ENCODE measurements around the gene SENP1.

DNA sequence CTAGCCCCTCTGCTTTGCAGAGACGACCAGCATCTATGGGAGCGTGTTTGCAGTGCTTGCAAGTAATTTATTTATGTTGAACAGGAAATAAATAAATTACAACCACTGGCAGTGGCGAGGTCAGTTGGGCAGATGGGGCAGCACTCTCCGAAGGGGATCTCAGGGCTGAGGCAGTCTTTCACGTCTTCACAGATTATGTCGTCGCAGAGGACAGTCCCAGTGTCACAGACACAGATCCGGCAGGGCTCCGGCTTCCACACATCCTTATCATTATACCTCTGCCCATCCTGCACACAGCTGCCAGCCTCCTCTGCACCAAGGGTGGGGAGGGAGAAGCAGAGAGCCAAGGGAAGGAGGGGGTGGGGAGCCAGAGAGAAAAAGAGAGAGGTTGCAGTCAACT lies 106.1 kb downstream of the SENP1 start:
- TF ChIP-seq EZH2 (IDR thresholded peaks at IDR 0.05; ENCODE audit: borderline replicate concordance, low read depth, low read length, poor library complexity, severe bottlenecking): no peak
- TF ChIP-seq, protein P1, sequence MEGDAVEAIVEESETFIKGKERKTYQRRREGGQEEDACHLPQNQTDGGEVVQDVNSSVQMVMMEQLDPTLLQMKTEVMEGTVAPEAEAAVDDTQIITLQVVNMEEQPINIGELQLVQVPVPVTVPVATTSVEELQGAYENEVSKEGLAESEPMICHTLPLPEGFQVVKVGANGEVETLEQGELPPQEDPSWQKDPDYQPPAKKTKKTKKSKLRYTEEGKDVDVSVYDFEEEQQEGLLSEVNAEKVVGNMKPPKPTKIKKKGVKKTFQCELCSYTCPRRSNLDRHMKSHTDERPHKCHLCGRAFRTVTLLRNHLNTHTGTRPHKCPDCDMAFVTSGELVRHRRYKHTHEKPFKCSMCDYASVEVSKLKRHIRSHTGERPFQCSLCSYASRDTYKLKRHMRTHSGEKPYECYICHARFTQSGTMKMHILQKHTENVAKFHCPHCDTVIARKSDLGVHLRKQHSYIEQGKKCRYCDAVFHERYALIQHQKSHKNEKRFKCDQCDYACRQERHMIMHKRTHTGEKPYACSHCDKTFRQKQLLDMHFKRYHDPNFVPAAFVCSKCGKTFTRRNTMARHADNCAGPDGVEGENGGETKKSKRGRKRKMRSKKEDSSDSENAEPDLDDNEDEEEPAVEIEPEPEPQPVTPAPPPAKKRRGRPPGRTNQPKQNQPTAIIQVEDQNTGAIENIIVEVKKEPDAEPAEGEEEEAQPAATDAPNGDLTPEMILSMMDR (conservative IDR thresholded peaks at IDR 0.05; ENCODE audit: low read depth, low read length): no peak
